Activated T-cell treated with anti-CD3 and anti-CD28 coated beads, Interleukin-2, amount 50 U/mL, for 1 hour (primary cell): ENCODE data around the gene NMNAT2.

ENCODE experiments used
- DNase-seq: peaks from one replicate; pipeline ENCODE4 v3.0.0-alpha.2; 2020

Gene NMNAT2

GRCh38 chr1:183308719-183309118, 109.5 kb downstream of the NMNAT2 start:
- no peak for DNase-seq

GRCh38 chr1:183306317-183307042, 111.7 kb downstream of the NMNAT2 start:
- no peak for DNase-seq

GRCh38 chr1:183304440-183305107, 113.6 kb downstream of the NMNAT2 start:
- DNase-seq = no peak

GRCh38 chr1:183303901-183304300, 114.3 kb downstream of the NMNAT2 start:
- no peak for DNase-seq

- DNase-seq = no peak
Observed at GRCh38 chr1:183303323-183303645, 114.9 kb downstream of the NMNAT2 start.

GRCh38 chr1:183302452-183303322, 115.5 kb downstream of the NMNAT2 start:
- no peak for DNase-seq

GRCh38 chr1:183301239-183301638, 116.9 kb downstream of the NMNAT2 start:
- no peak for DNase-seq

- DNase-seq = no peak
Observed at GRCh38 chr1:183300828-183301227, 117.4 kb downstream of the NMNAT2 start.

- DNase-seq = no peak
Observed at GRCh38 chr1:183300395-183300794, 117.8 kb downstream of the NMNAT2 start.

- no peak for DNase-seq
Observed at GRCh38 chr1:183296782-183297181, 121.4 kb downstream of the NMNAT2 start.

- no peak for DNase-seq
Observed at GRCh38 chr1:183295521-183295920, 122.7 kb downstream of the NMNAT2 start.

GRCh38 chr1:183293876-183294275, 124.3 kb downstream of the NMNAT2 start:
- DNase-seq = no peak

- DNase-seq = no peak
Observed at GRCh38 chr1:183293241-183293640, 124.9 kb downstream of the NMNAT2 start.

GRCh38 chr1:183291802-183292514, 126.2 kb downstream of the NMNAT2 start:
- no peak for DNase-seq

GRCh38 chr1:183291216-183291762, 126.9 kb downstream of the NMNAT2 start:
- no peak for DNase-seq

GRCh38 chr1:183290628-183291027, 127.6 kb downstream of the NMNAT2 start:
- no peak for DNase-seq

- no peak for DNase-seq
Observed at GRCh38 chr1:183289051-183289496, 129.1 kb downstream of the NMNAT2 start.

- no peak for DNase-seq
Observed at GRCh38 chr1:183288583-183288982, 129.6 kb downstream of the NMNAT2 start.

- no peak for DNase-seq
Observed at GRCh38 chr1:183287191-183287675, 130.9 kb downstream of the NMNAT2 start.

- DNase-seq = no peak
Observed at GRCh38 chr1:183285746-183286145, 132.4 kb downstream of the NMNAT2 start.

GRCh38 chr1:183285256-183285655, 132.9 kb downstream of the NMNAT2 start:
- no peak for DNase-seq

GRCh38 chr1:183284086-183284485, 134.1 kb downstream of the NMNAT2 start:
- no peak for DNase-seq

- DNase-seq = no peak
Observed at GRCh38 chr1:183283286-183283685, 134.9 kb downstream of the NMNAT2 start.
